ENCODE data around the gene CNIH2. TPM values are rescaled to one million over a fixed set of nuclear protein-coding genes. Genes with fewer than 3 reads are reported as not detected.

The CNIH2 gene
- total and polyA plus RNA-seq, 8 donors: 0.81 to 5.2 (median 3.6) TPM

- no peak overlapping the region for H3K4me3 ChIP-seq
- H3K9me3 ChIP-seq: no peaks in the 10 kb centered on the region
- peaks cover 19 to 79% of the 10 kb centered on the region in 2 donors for H3K27me3 ChIP-seq
- H3K4me1 ChIP-seq: peaks cover 14 to 26% of the 10 kb centered on the region in 2 donors
- ATAC-seq (no peak), DNase-seq (no peak)
- H3K27ac ChIP-seq: no peak overlapping the region
- intact Hi-C loops (cut with DNase I): no loop called here
- H3K36me3 ChIP-seq: no peaks in the 10 kb centered on the region
- TF ChIP-seq CTCF (IDR thresholded peaks at IDR 0.05): no peak
These were observed 14.8 kb downstream of the CNIH2 start for GRCh38 chr11:66292543-66293332.

GRCh38 chr11:66293352-66293751 is 15.4 kb downstream of the CNIH2 start:
- Histone ChIP-seq H3K4me3 (no peak overlapping the region), H3K36me3 (no peaks in the 10 kb centered on the region), H3K27me3 (peaks cover 19 to 79% of the 10 kb centered on the region in 2 donors), H3K9me3 (no peaks in the 10 kb centered on the region), H3K4me1 (peaks cover 8 to 20% of the 10 kb centered on the region in 2 donors), H3K27ac (no peak overlapping the region)
- intact Hi-C loops (cut with DNase I): no loop called here
- ATAC-seq (no peak), DNase-seq (no peak)
- TF ChIP-seq CTCF (IDR thresholded peaks at IDR 0.05): no peak

GRCh38 chr11:66293777-66294625 is 16.0 kb downstream of the CNIH2 start:
- DNase-seq: no peak
- Histone ChIP-seq H3K36me3 (no peaks in the 10 kb centered on the region), H3K27ac (no peak overlapping the region), H3K27me3 (peaks cover 19 to 79% of the 10 kb centered on the region in 2 donors), H3K4me3 (no peak overlapping the region), H3K4me1 (peaks cover 7 to 18% of the 10 kb centered on the region in 2 donors), H3K9me3 (no peaks in the 10 kb centered on the region)
- no peak for ATAC-seq
- TF ChIP-seq CTCF (IDR thresholded peaks at IDR 0.05): no peak
- intact Hi-C loops (cut with DNase I): no loop called here

- no peak for TF ChIP-seq CTCF (IDR thresholded peaks at IDR 0.05)
These were observed 16.9 kb downstream of the CNIH2 start for GRCh38 chr11:66294626-66295620.

More at GRCh38 chr11:66294626-66295620, 16.9 kb downstream of the CNIH2 start:
- H3K27ac ChIP-seq: no peak overlapping the region
- peaks cover 6 to 11% of the 10 kb centered on the region in 2 donors for H3K4me1 ChIP-seq
- no peak for DNase-seq
- H3K9me3 ChIP-seq: no peaks in the 10 kb centered on the region
- no peak overlapping the region for H3K4me3 ChIP-seq
- no peaks in the 10 kb centered on the region for H3K36me3 ChIP-seq
- intact Hi-C loops (cut with DNase I): no loop called here
- no peak for ATAC-seq
- peaks cover 19 to 77% of the 10 kb centered on the region in 2 donors for H3K27me3 ChIP-seq

Data from left lung (tissue), 10 donors.